HG03469 (cell line): ENCODE results near the gene KCND2.

Experiments
- ATAC-seq: cut with Tn5 transposase; IDR thresholded peaks from one replicate; pipeline ENCODE4 v1.9.1; 2021; ENCODE audit warnings: mild to moderate bottlenecking, moderate library complexity, moderate number of reproducible peaks; ENCODE audit not compliant: unreplicated experiment

KCND2 gene

DNA sequence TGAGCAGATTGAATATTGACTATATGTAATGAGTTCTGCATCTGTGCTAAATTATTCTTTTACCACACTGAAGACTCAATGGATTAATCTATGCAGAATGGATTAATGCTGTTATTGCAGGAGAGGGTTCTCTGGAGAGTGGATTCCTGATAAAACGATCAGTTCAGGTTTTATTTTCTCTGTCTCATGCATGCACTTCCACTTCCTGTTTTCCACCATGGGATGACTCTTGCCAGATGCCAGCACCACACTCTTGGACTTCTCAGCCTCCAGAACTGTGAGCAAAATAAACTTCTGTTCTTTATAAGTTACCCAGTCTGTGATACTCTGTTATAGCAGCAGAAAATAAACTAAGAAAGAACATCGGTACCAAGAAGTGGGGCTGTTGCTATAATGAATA, 207.5 kb downstream of the KCND2 start:
- ATAC-seq: no peak

DNA sequence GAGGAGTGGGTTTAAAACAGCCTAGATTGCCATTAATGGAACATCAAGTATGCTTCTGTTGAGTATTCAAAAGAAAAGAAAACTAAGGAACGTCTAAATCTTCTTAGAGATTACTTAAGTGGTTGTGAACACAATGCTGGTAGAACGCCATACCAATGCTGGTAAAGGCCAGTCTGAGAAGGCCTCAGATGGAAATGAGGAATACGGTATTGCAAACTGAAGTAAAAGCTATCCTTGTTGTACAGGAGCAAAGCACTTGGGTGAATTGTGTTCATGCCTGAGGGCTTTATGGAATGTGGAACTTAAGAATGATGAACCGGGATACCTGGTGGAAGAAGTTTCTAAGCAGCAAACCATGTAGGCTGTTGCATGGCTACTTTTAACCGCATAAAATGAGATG, 208.0 kb downstream of the KCND2 start:
- ATAC-seq: no peak

DNA sequence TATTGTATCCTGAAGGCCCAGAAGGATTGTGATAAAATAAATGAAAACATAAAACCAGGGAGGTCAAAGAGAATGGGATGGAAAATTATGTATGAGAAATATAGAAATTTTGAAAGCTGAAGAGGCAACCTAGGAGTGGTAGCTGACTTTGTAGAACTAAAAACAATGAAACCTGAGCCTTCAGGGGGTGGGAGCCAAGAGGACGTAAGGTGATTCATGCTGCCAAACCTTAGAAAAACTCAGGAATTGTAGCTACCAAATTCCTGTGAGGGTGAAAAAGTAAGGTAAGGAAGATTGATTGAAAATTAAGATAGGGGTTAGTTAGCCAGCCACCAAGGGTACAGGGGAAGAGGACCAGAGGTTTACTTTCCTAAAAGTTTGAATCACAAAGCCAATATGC, 213.2 kb downstream of the KCND2 start:
- no peak for ATAC-seq

DNA sequence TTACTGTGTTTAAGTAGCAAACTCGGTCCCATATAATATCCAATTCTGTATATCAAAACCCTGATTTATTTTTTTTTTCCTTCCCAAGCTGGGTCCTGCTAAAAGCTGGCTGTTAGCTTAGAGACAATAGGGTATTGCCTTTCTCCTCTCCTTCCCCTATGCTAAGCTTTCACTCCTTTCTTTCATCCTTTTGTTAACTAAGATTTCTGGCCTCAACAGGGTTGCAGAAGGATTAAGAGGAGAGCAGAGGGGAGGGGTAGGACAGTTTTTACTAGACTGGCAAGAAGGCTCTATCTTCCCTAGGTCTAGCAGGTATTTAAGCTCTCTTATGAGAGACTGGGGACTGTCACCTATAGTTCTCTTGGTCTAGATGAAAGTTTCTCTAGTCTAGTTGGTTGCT, 229.2 kb downstream of the KCND2 start:
- ATAC-seq: no peak

- ATAC-seq: no peak
Measured at GRCh38 chr7:120502825-120503224, 229.8 kb downstream of the KCND2 start.

GRCh38 chr7:120504386-120504785, 231.4 kb downstream of the KCND2 start:
- no peak for ATAC-seq

- ATAC-seq: no peak
Measured at GRCh38 chr7:120505770-120506169, 232.8 kb downstream of the KCND2 start.

- ATAC-seq: no peak
Measured at GRCh38 chr7:120512701-120513100, 239.7 kb downstream of the KCND2 start.

GRCh38 chr7:120519224-120519623, 246.2 kb downstream of the KCND2 start:
- ATAC-seq: no peak

- no peak for ATAC-seq
Measured at GRCh38 chr7:120521761-120522737, 249.1 kb downstream of the KCND2 start.

GRCh38 chr7:120523985-120524384, 251.0 kb downstream of the KCND2 start:
- ATAC-seq: no peak

DNA sequence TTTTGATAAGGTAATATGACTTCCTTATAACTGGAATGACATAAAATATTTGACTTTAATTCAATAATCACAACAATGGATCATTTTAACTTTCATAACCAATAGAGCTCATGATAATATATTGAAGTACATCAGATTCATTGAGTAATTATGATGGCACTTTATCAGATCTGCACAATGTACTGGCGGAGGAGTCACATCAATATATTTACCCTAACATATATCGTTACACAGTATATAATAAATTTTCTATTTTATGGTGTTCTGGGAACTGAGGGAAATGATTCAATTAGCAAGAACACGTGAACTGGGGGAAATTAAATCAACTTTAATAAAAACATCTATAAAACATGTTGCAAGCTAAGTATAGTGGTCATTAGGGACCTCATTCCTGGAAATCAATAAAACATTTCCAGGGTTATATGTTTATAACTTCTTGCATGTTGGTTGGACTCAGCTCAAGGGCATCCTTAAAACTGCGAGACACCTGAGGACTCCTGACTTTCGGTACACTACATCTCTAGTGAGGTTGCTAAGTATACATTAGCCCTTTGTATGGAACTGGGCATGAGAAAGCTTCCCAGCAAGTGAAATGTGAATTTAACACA, 254.0 kb downstream of the KCND2 start:
- ATAC-seq: no peak

- no peak for ATAC-seq
Measured at GRCh38 chr7:120529736-120530135, 256.8 kb downstream of the KCND2 start.

GRCh38 chr7:120538335-120538734, 265.4 kb downstream of the KCND2 start:
- ATAC-seq: no peak

DNA sequence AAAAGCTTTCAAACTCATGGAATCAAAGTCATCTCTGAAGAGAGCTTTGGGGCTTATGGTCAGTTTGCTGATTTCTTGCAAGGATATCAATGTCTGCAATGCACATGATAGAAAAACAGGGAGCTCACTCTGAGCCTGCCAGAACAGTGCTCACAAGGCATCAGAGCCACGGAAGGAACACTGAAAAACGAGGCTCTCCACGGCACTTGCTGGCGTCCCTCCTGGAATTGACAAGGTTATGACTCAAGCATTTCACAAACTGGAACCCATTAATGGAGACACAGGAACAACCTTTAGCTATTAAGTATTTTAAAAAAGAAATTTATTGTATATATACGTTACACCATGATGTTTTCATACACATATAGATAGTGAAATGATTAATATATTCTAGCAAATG, 266.3 kb downstream of the KCND2 start:
- no peak for ATAC-seq

DNA sequence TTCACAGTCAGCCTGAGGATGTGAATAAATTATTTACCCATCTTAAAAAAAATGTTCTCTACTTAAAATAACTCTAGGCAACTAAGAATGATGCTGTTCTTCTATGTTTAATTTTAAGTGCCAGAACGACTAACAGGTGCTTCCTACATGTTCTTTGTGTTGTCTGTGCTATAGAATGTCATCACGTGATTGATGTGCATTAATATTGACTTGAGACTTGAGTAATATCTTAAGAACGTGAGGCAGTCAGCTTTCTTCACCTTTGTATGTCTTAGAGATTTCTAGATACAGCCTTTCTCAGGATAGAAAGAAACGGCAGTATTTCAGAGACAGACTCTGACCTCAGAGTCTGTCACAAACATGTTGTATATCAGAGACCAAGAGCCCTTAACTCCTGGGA, 274.6 kb downstream of the KCND2 start:
- ATAC-seq: no peak

- no peak for ATAC-seq
Measured at GRCh38 chr7:120550494-120551048, 277.6 kb downstream of the KCND2 start.

- ATAC-seq: peak; percentile 38
Measured at GRCh38 chr7:120553491-120553890, 280.5 kb downstream of the KCND2 start.

- ATAC-seq: peak; percentile 69
Measured at GRCh38 chr7:120554960-120555571, 282.1 kb downstream of the KCND2 start.

- ATAC-seq: no peak
Measured at GRCh38 chr7:120564145-120564544, 291.2 kb downstream of the KCND2 start.

DNA sequence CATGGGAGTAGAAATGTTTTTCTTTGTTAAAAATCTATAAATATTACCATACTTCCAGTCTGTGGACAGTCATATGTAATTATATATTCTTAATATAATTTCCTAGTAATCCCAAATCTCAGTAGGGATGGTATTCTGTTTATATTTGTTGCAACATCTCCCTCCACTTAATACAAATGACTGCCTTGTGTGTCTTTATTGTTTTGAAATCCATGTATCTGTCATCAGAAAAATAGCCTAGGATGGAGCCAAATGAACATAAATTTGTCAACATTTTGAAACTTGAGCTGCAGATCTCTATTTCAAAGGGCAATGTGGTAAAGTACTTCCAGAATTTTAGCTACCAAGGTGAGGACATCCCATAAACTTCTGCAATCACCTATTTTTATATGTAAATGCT, 294.2 kb downstream of the KCND2 start:
- no peak for ATAC-seq
